ENCODE data around the gene MVB12B. TPM values are rescaled to one million over a fixed set of nuclear protein-coding genes. Genes with fewer than 3 reads are reported as not detected.

Gene MVB12B
- total RNA-seq, 1 experiment from 2014 or later, result not detected

DNA sequence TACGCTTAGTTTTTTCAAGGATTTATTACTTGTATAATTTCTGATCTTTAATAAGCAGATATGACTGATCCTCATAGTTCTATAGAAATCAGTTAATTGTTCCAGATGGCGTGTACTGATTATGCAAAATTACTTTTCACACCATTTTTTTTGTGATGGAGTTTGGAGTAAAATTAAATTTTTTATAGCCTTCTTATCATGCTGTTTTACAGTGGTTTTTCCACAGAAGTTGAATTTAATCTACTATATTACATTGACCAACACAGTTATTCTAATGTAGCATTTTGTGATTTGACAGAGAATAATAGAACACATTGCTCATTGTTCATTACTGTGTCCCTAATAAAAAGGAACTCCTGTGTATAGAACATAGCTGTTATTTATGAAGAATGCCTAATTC is 111.1 kb downstream of the MVB12B start:
- no peak overlapping the region for H3K4me3 ChIP-seq (ENCODE audit: low read length)
- no peaks in the 10 kb centered on the region for H3K27me3 ChIP-seq (ENCODE audit: low read length)

GRCh38 chr9:126438741-126439401 is 112.2 kb downstream of the MVB12B start:
- H2AFZ ChIP-seq (ENCODE audit: low read length), result no peak overlapping the region
- H3K36me3 ChIP-seq (ENCODE audit: insufficient read depth, low read length), result no peaks in the 10 kb centered on the region
- H3K79me2 ChIP-seq (ENCODE audit: low read length), result no peaks in the 10 kb centered on the region
- DNase-seq, result no peak
- no peaks in the 10 kb centered on the region for H4K20me1 ChIP-seq (ENCODE audit: insufficient read depth, low read depth, low read length)
- H3K9me3 ChIP-seq (ENCODE audit: low read length), result no peaks in the 10 kb centered on the region
- H3K4me3 ChIP-seq (ENCODE audit: low read length), result no peak overlapping the region
- no peak overlapping the region for H3K27ac ChIP-seq (ENCODE audit: low read length)
- H3K4me1 ChIP-seq (ENCODE audit: low read length), result no peaks in the 10 kb centered on the region
- no peaks in the 10 kb centered on the region for H3K27me3 ChIP-seq (ENCODE audit: low read length)
- H3K9me2 ChIP-seq (replicated peaks; ENCODE audit: insufficient read depth, low read length), result no peaks in the 10 kb centered on the region
- H3K4me2 ChIP-seq (ENCODE audit: low read depth, low read length, poor library complexity, severe bottlenecking), result no peak overlapping the region
- no peak overlapping the region for H3K9ac ChIP-seq (ENCODE audit: low read length)

More for the DNA sequence above, 111.1 kb downstream of the MVB12B start:
- H3K4me2 ChIP-seq (ENCODE audit: low read depth, low read length, poor library complexity, severe bottlenecking), result no peak overlapping the region
- no peaks in the 10 kb centered on the region for H4K20me1 ChIP-seq (ENCODE audit: insufficient read depth, low read depth, low read length)
- no peaks in the 10 kb centered on the region for H3K79me2 ChIP-seq (ENCODE audit: low read length)
- H3K27ac ChIP-seq (ENCODE audit: low read length), result no peak overlapping the region
- no peaks in the 10 kb centered on the region for H3K9me2 ChIP-seq (replicated peaks; ENCODE audit: insufficient read depth, low read length)
- no peaks in the 10 kb centered on the region for H3K36me3 ChIP-seq (ENCODE audit: insufficient read depth, low read length)
- DNase-seq, result no peak
- H3K9ac ChIP-seq (ENCODE audit: low read length), result no peak overlapping the region
- no peaks in the 10 kb centered on the region for H3K4me1 ChIP-seq (ENCODE audit: low read length)
- no peak overlapping the region for H2AFZ ChIP-seq (ENCODE audit: low read length)
- H3K9me3 ChIP-seq (ENCODE audit: low read length), result no peaks in the 10 kb centered on the region

DNA sequence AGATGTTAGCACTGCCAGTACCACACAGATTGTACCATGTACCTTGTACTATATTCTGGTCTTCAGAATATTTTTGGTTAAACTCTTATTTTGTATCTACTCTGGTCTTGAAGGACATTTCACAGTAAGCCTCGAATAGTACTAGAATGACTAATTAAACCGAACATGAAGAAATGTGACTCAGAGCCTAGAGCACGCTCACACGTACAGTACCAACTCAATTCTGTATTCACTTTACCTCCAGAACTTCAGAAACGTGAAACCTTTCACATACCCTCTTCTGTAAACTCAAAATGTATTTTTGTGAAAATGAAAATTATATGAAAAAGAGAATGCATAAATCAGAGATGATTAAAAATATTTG is 112.8 kb downstream of the MVB12B start:
- H3K4me3 ChIP-seq (ENCODE audit: low read length), result no peak overlapping the region
- H3K9me3 ChIP-seq (ENCODE audit: low read length), result no peaks in the 10 kb centered on the region
- no peak overlapping the region for H3K27ac ChIP-seq (ENCODE audit: low read length)
- no peaks in the 10 kb centered on the region for H3K4me1 ChIP-seq (ENCODE audit: low read length)
- no peaks in the 10 kb centered on the region for H3K9me2 ChIP-seq (replicated peaks; ENCODE audit: insufficient read depth, low read length)
- H3K79me2 ChIP-seq (ENCODE audit: low read length), result no peaks in the 10 kb centered on the region
- H2AFZ ChIP-seq (ENCODE audit: low read length), result no peak overlapping the region
- H3K9ac ChIP-seq (ENCODE audit: low read length), result no peak overlapping the region
- no peaks in the 10 kb centered on the region for H3K27me3 ChIP-seq (ENCODE audit: low read length)
- DNase-seq, result no peak
- H3K36me3 ChIP-seq (ENCODE audit: insufficient read depth, low read length), result no peaks in the 10 kb centered on the region
- no peaks in the 10 kb centered on the region for H4K20me1 ChIP-seq (ENCODE audit: insufficient read depth, low read depth, low read length)
- no peak overlapping the region for H3K4me2 ChIP-seq (ENCODE audit: low read depth, low read length, poor library complexity, severe bottlenecking)

GRCh38 chr9:126439883-126440653 is 113.4 kb downstream of the MVB12B start:
- Histone ChIP-seq H3K4me3 (ENCODE audit: low read length) (no peak overlapping the region), H3K9me2 (replicated peaks; ENCODE audit: insufficient read depth, low read length) (no peaks in the 10 kb centered on the region), H2AFZ (ENCODE audit: low read length) (no peak overlapping the region), H3K36me3 (ENCODE audit: insufficient read depth, low read length) (no peaks in the 10 kb centered on the region), H3K9me3 (ENCODE audit: low read length) (no peaks in the 10 kb centered on the region), H3K4me2 (ENCODE audit: low read depth, low read length, poor library complexity, severe bottlenecking) (no peak overlapping the region), H3K27me3 (ENCODE audit: low read length) (no peaks in the 10 kb centered on the region), H3K4me1 (ENCODE audit: low read length) (no peaks in the 10 kb centered on the region), H3K79me2 (ENCODE audit: low read length) (no peaks in the 10 kb centered on the region), H3K9ac (ENCODE audit: low read length) (no peak overlapping the region), H3K27ac (ENCODE audit: low read length) (no peak overlapping the region), H4K20me1 (ENCODE audit: insufficient read depth, low read depth, low read length) (no peaks in the 10 kb centered on the region)
- DNase-seq, result no peak

DNA sequence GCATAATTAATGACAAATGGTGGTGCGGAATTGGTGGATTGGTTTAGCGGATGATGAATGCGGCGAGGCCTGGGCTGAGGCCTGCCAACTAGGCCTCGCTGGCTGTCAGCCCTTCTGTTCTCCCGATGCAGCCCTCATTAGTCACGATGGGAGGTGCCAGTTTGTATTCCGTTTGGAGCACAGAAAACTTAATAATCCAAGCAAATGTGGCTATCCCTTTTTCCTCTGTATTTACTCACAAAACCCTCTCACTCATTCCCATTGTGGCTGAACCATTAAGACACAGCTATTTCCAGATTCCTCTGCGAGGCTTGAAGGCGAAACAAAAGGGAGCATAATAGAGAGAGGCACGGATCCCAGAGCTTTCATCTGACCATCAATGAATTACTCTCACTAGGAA is 114.3 kb downstream of the MVB12B start:
- no peaks in the 10 kb centered on the region for H3K9me3 ChIP-seq (ENCODE audit: low read length)
- H3K4me3 ChIP-seq (ENCODE audit: low read length), result no peak overlapping the region
- no peaks in the 10 kb centered on the region for H3K9me2 ChIP-seq (replicated peaks; ENCODE audit: insufficient read depth, low read length)
- H3K27ac ChIP-seq (ENCODE audit: low read length), result no peak overlapping the region
- no peaks in the 10 kb centered on the region for H3K36me3 ChIP-seq (ENCODE audit: insufficient read depth, low read length)
- DNase-seq, result no peak
- H3K27me3 ChIP-seq (ENCODE audit: low read length), result no peaks in the 10 kb centered on the region
- no peaks in the 10 kb centered on the region for H3K79me2 ChIP-seq (ENCODE audit: low read length)
- no peak overlapping the region for H2AFZ ChIP-seq (ENCODE audit: low read length)
- no peaks in the 10 kb centered on the region for H3K4me1 ChIP-seq (ENCODE audit: low read length)
- H3K4me2 ChIP-seq (ENCODE audit: low read depth, low read length, poor library complexity, severe bottlenecking), result no peak overlapping the region
- H4K20me1 ChIP-seq (ENCODE audit: insufficient read depth, low read depth, low read length), result no peaks in the 10 kb centered on the region
- H3K9ac ChIP-seq (ENCODE audit: low read length), result no peak overlapping the region

DNA sequence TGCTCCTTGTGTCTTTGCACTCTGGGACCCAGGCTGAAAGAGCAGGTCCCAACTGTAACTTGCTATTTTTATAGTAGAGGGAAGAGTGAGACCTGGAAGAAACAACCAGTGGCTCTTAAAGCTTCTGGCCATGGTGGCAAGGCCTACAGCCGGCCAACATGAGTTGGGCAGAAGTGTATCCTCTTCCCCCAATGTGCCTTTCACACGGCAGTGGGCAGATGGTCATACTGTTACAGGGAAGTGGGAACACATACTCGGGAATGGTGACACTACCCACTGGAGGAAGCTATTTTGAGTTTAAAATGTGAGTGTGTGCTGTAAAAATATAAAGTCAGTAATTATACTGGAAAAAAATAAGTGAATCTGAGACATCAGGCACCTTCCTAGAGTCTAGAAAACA is 116.0 kb downstream of the MVB12B start:
- H3K79me2 ChIP-seq (ENCODE audit: low read length), result no peaks in the 10 kb centered on the region
- no peaks in the 10 kb centered on the region for H3K9me2 ChIP-seq (replicated peaks; ENCODE audit: insufficient read depth, low read length)
- no peak overlapping the region for H3K27ac ChIP-seq (ENCODE audit: low read length)
- no peaks in the 10 kb centered on the region for H3K27me3 ChIP-seq (ENCODE audit: low read length)
- H2AFZ ChIP-seq (ENCODE audit: low read length), result no peak overlapping the region
- no peak overlapping the region for H3K9ac ChIP-seq (ENCODE audit: low read length)
- H4K20me1 ChIP-seq (ENCODE audit: insufficient read depth, low read depth, low read length), result no peaks in the 10 kb centered on the region
- no peak for DNase-seq
- no peaks in the 10 kb centered on the region for H3K9me3 ChIP-seq (ENCODE audit: low read length)
- no peak overlapping the region for H3K4me2 ChIP-seq (ENCODE audit: low read depth, low read length, poor library complexity, severe bottlenecking)
- no peaks in the 10 kb centered on the region for H3K4me1 ChIP-seq (ENCODE audit: low read length)
- H3K36me3 ChIP-seq (ENCODE audit: insufficient read depth, low read length), result no peaks in the 10 kb centered on the region
- H3K4me3 ChIP-seq (ENCODE audit: low read length), result no peak overlapping the region

GRCh38 chr9:126443144-126443543 is 116.5 kb downstream of the MVB12B start:
- Histone ChIP-seq H3K27me3 (ENCODE audit: low read length) (no peaks in the 10 kb centered on the region), H4K20me1 (ENCODE audit: insufficient read depth, low read depth, low read length) (no peaks in the 10 kb centered on the region), H3K4me2 (ENCODE audit: low read depth, low read length, poor library complexity, severe bottlenecking) (no peak overlapping the region), H2AFZ (ENCODE audit: low read length) (no peak overlapping the region), H3K27ac (ENCODE audit: low read length) (no peak overlapping the region), H3K9me2 (replicated peaks; ENCODE audit: insufficient read depth, low read length) (no peaks in the 10 kb centered on the region), H3K36me3 (ENCODE audit: insufficient read depth, low read length) (no peaks in the 10 kb centered on the region), H3K79me2 (ENCODE audit: low read length) (no peaks in the 10 kb centered on the region), H3K9ac (ENCODE audit: low read length) (no peak overlapping the region), H3K9me3 (ENCODE audit: low read length) (no peaks in the 10 kb centered on the region), H3K4me1 (ENCODE audit: low read length) (no peaks in the 10 kb centered on the region), H3K4me3 (ENCODE audit: low read length) (no peak overlapping the region)
- no peak for DNase-seq

- Histone ChIP-seq H3K9me3 (ENCODE audit: low read length) (no peaks in the 10 kb centered on the region), H3K9ac (ENCODE audit: low read length) (no peak overlapping the region), H3K27ac (ENCODE audit: low read length) (no peak overlapping the region), H3K4me2 (ENCODE audit: low read depth, low read length, poor library complexity, severe bottlenecking) (no peak overlapping the region), H3K36me3 (ENCODE audit: insufficient read depth, low read length) (no peaks in the 10 kb centered on the region), H2AFZ (ENCODE audit: low read length) (no peak overlapping the region), H4K20me1 (ENCODE audit: insufficient read depth, low read depth, low read length) (no peaks in the 10 kb centered on the region), H3K79me2 (ENCODE audit: low read length) (no peaks in the 10 kb centered on the region), H3K27me3 (ENCODE audit: low read length) (no peaks in the 10 kb centered on the region; the same call in 1 of the 2 replicates), H3K4me3 (ENCODE audit: low read length) (no peak overlapping the region), H3K9me2 (replicated peaks; ENCODE audit: insufficient read depth, low read length) (no peaks in the 10 kb centered on the region), H3K4me1 (ENCODE audit: low read length) (no peaks in the 10 kb centered on the region)
- DNase-seq, result no peak
These were observed 121.5 kb downstream of the MVB12B start for GRCh38 chr9:126448136-126448535.

Measured in Karpas-422 (cell line).